GM03348 (cell line): ENCODE measurements around the gene CD40LG.

Experiments used
- DNase-seq: peaks from one replicate; pipeline ENCODE4 v3.0.0; 2012; ENCODE audit warnings: low spot score

CD40LG gene

DNA sequence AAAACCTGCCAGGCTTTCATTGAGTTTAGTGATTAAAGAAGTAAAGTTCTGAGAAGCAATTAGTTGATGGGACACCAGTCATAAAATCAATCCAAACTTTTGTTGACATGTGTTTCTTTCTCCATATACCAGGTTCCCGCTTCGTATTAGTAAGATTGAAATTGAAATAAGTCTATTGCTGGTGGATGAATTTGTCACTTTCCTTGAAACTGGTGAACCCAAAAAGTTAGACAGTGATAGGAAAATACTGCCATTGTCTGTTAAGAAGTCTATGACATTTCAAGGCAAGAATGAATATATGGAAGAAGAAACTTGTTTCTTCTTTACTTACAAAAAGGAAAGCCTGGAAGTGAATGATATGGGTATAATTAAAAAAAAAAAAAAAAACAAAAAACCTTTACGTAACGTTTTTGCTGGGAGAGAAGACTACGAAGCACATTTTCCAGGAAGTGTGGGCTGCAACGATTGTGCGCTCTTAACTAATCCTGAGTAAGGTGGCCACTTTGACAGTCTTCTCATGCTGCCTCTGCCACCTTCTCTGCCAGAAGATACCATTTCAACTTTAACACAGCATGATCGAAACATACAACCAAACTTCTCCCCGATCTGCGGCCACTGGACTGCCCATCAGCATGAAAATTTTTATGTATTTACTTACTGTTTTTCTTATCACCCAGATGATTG, at the start of gene CD40LG:
TSS of gene CD40LG (plus strand) at position 482 of the 684 bp plus-strand sequence. CDS start at position 573, 91 bp downstream.
- DNase-seq: no peak

DNA sequence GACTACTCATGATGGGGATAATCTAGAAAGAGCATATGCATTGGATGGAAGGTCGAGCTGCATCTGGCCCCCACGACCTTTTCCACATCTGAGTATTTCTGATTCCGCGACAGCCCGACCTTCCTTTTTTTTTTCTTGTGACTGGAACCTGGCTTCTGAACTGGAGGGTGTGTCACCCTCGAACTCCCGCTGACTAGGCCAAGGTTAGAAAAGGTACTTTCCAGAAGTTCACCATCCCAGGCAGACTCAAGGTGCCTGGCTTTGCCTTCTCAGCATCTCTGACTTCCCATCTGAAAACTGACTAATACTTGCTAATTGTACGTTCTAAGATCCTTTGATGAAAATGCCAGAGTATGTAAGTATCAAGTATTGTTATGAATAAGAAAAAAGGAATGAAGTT, 49.3 kb upstream of the CD40LG start:
- no peak for DNase-seq

DNA sequence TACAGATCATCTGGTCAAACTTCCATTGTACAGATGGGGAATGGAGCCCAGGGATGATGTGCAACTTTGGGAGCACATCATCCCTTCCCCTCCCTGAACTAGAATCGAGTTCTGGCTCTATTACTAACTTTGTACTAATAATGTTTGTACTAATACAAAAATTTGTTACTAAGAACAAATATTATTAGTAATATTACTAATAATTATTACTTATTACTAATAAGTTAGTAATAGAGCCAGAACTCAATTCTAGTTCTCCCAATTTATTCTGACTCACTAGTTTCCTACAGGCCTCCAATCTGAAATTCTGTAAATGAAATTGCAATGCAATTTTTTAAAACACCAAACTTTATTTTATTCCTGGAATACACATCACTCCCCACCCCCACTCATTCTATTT, 47.9 kb upstream of the CD40LG start:
- no peak for DNase-seq

GRCh38 chrX:136607236-136607635, 40.7 kb upstream of the CD40LG start:
- DNase-seq: no peak

DNA sequence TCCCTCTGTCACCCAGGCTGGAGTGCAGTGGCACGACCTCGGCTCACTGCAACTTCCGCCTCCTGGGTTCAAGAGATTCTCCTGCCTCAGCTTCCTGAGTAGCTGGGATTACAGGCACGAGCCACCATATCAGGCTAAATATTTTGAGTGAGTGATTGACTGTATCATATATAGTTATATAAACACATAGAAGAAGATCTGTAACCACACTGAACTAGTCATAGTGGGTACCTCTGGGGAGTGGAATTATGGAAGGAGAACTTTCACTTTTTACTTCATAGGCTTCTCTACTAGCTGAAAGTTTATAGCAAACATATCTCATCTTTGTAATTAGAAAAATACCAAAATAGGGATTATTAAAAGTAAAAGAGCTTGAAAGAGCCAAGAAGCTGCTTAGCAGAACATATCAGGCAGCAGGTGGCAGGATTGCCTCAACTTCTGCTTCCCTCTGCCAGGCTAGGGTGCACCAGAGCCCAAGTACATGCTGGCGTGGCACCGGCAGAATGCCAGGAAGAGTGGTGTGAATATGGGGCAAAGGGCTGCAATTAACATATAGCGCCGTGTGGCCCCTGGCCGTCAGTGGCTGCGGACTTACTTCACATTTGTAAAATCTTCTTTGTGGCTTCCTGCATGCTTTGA, 39.5 kb upstream of the CD40LG start:
- DNase-seq: peak; percentile 2

DNA sequence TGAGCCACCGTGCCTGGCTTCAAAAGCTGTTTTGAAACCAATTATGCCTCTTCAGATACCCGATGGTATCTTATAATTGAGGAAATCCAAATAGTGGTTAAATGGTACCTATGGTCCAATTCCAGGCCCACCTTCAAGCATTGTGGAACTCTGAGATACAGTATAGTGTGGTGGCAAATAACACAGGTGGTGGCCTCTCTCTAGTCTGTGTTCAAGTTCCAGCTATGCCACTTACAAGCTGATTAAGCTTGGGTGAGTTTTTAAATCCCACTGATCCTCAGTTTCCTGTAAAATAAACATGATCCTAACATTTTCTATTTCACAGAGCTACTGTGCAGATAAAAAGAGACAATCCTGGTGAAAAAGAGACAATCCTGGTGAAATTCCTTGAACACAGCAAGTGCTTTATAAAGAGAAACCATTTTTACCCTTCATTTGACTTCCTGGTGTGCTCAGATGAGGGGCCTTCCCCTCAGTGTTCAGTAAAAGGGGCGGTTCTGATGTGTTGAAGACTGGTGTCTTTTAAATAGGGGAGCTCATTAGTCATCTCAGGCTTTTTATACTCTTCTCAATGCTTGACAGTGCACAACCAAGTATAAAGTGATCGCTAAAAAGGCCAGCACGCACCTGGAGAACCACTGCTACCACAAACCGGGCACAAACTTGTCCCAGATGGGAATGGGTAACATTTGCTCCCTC, 30.8 kb upstream of the CD40LG start:
- no peak for DNase-seq

DNA sequence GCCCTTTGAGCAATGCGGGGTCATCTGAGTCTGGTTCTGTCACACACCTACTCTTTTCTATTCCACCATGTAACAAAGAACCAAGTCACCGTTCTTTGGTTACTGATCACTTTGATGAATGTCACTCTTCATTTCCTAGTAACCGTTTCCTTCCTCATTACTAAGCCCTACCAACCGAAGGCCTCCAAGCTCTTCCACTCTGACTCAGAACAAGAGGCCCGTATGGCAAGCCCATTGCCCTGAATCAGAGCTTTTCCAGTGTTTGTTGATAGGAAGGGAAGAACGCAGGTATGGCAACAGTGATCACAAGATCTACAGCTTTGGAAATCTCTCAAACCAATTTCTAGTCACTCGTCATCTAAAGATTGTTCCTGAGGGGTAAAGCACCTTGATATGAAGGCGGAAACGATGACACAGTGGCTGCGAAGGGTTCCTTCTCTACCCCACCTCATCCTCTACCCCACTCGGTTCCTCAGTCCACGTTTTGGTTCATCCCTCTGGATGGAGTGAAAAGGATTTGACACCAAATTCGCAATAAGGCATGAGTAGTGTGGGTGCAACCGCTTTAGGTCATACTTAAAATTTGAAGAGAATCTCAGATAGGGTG, 28.0 kb upstream of the CD40LG start:
- DNase-seq: no peak

DNA sequence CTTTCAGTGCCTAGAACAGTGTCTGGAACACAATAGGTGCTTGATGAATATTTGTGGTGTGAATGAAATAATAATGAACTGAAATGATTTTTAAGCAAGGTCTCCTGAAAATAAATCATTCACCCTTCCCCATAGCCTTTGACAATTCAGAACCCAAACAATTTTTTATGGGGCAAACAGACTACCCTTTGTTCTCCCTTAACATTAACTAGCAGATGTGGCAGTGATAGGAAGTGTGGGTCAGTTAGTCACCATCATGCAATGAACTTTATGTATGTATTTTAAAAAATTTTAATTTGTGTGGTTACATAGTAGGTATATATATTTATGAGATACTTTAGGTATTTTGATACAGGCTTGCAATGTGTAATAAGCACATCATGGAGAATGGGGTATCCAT, 27.2 kb upstream of the CD40LG start:
- no peak for DNase-seq

- no peak for DNase-seq
These were observed 25.4 kb upstream of the CD40LG start for GRCh38 chrX:136622568-136622967.

GRCh38 chrX:136623396-136623795, 24.6 kb upstream of the CD40LG start:
- DNase-seq: no peak

DNA sequence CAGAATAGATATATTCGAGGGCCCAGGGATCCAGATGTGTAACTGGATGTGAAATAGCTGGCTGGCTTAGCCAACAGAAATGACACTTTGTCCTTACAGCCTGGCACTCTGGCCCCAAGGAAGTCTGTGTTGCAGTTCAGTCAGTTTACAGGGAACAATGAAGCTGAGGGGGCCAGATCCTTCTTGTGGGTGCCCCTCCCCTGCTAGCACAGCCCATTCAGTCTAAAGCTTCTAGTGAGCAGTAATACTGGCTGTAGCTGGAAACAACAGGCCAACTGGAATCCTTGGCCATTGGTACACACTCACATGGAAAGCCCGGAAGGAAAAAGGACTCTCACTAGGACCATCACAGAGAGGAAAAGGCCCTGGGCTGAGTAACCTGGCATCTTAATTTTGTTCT, 22.7 kb upstream of the CD40LG start:
- no peak for DNase-seq

- DNase-seq: no peak
These were observed 21.7 kb upstream of the CD40LG start for GRCh38 chrX:136626237-136626636.

DNA sequence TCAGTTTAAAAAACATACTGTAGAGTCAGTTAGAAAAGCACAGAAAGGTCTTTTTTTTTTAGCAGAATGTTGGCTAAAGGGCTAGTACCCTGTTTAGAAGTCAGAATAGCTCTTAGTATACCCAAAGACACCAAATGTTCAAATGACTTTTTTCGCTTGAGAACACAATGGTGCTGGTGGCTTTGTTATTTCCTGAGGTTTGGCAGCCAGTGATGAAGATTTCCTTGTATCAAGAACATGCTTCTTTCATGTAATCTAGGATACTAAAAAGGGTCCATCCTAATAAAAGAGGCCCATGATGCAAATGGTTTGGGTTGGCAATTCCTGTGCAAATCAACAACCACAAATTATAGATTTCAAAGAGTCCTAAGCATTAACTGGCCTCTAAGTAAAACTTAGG, 21.1 kb upstream of the CD40LG start:
- no peak for DNase-seq

DNA sequence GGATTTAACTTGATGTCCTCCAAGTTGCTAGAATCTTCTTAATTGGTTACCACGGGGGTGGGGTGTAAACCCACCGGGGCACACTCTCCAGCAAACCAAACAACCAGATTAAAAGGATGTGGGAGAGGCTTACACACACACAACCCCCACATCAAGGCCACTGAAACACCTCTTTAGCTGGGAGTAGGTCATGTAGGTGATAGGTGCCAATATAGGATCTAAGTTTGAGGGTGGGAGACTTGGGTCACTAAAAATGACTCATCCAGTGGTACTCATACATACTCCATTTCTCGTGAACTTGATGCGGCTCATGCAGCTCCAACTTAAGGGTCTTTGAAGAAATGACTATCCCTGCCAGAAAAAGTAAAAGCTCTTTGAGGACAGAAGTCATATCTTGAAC, 20.5 kb upstream of the CD40LG start:
- DNase-seq: no peak

DNA sequence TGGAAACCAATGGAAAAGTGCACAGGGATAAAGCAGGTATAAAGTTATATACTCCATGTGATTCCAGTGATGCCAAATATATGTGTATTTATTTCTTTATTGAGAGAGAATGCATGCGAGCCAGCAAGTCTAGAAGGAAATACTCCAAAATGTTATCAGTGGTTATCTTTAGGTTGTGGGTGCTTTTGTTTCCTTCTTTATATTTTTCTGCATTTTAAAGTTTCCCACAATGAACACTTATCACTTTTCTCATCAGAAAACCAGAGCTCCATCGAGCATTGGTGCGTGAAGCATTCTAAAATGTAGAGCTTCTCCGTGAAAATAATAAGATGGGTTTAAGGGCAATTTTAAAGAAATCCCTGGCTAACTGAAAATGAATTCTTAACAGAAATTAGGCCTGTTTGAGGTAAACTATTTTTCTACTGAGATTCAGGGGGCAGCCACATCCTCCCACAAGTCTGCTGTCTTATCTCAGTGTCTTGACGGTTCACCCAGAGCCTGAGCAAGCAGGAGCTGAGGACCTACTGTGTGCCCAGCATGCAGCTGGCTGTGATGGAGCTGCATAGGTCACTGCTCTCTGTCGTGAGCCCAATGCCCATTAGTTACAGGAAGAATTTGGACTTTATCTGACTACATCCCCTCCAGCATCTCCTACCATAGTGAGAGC, 18.7 kb upstream of the CD40LG start:
- no peak for DNase-seq

DNA sequence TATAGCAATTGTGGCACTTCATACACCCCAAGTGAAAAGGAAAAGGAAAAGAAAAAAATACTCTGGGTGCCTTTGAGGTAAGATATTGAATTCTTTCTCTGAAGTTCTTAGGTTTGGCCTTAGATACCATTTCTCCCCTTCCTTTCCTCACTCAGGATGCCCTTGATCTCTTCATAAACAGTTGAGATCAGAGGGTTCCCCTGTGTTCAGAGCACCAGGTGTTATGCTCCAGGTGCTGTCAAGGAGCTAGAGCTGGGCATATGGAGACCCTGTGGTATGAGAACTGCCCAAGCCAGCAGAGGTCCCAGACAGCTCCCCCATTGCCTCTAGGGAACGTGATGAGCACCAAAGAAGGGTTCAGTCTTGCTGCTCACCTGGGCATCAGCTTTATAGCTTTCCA, 17.1 kb upstream of the CD40LG start:
- no peak for DNase-seq

GRCh38 chrX:136635235-136635634, 12.7 kb upstream of the CD40LG start:
- DNase-seq: no peak

- no peak for DNase-seq
These were observed 11.8 kb upstream of the CD40LG start for GRCh38 chrX:136636121-136636520.

DNA sequence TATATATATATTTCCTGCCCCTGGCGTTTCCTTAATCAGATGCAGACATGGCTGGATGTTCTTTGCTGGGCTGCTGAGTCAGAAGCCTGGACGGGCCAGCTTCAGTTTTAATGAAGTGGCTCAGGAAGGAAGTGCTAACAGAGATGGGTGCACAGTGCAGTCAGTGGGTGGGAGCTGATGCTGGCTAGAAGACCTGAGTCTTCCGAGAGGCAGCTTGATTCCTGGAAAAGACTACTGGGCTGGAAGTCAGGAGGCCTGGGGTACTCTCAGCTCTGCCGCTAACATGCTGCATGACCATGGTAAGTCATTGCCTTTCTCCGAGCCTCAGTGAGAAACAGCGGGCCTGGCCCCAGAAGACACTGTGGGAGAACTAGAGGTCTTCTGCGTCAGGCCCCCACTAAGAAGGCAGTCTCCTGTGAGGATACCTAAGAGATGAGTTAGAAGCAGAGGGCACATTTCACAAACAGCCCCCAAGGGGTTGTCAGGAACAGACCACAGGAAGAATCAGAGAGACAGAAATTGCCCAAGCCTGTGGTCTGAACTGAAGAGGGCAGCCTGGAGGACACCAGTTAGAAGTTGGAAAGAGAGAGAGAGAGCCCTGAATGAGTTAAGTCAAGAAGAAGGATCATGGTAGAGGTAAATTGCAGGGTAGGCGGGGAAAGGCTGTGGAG, 8.3 kb upstream of the CD40LG start:
- DNase-seq: peak; percentile 10

- DNase-seq: no peak
These were observed 4.7 kb upstream of the CD40LG start for GRCh38 chrX:136643243-136643642.

DNA sequence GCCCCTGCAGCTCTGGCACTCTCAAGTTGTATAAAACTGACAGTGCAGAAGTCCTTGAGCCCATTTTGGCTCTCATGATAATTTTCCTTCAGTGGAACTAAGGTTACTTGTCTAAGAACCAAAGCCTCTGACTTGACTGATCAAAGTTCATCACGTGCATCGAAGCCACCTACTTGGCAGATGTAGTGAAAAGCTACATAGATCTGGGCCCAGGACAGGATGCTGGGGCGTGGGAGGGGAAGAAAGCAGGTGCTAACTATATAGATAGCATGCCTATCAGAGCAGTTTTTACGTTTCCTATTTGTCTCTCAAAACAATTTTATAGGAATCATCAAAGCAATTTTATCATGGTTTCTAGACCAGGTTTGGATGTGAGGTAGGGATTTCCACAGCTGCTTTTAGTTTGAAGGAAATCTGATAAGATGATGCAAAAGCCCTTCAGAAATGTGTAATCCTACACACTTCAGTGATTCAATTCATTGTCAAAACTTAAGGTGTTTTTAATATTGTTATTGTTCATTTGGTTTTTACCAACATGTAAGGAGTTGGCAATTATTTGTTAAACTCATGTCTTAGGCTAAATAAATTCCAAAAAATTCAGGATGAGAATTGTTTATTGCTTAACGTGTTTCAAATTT, 1.2 kb upstream of the CD40LG start:
- DNase-seq: no peak
